Mesenteric fat pad (tissue), 1 donor: ENCODE data around the gene SLC25A42. TPM values are rescaled to one million over a fixed set of nuclear protein-coding genes. Genes with fewer than 3 reads are reported as not detected.
"Not testable (repeated sequence)": the region's sequence is repeated elsewhere in the genome, so short reads cannot be mapped to it uniquely, and the experiment has no call there.

Experiments
- DNase-seq: peaks from one replicate; pipeline ENCODE4 v3.0.0-alpha.2; 2020; ENCODE audit warnings: low spot score
- total RNA-seq: library from RNA; stranded (reverse); fragmentation: NEBNext Ultra II Directional; extraction: Animal tissue kit (Norgen Biotek cat#: 25700); gene quantifications from one replicate; pipeline ENCODE4 v1.2.1, GENCODE V29; 2021
- donor health status: DM: yes; HTN: yes; CAD: no.

The SLC25A42 gene
- total RNA-seq, 1 donor from 2014 or later: 8.4 TPM

GRCh38 chr19:19102566-19102965, 38.8 kb downstream of the SLC25A42 start:
- not testable (repeated sequence) for DNase-seq

GRCh38 chr19:19103167-19103566, 39.4 kb downstream of the SLC25A42 start:
- DNase-seq: no peak

- DNase-seq: no peak
These were observed 41.7 kb downstream of the SLC25A42 start for GRCh38 chr19:19105365-19106055.

GRCh38 chr19:19106056-19106551, 42.3 kb downstream of the SLC25A42 start:
- no peak for DNase-seq

- DNase-seq: not testable (repeated sequence)
These were observed 43.1 kb downstream of the SLC25A42 start for GRCh38 chr19:19106938-19107337.

GRCh38 chr19:19107654-19108053, 43.9 kb downstream of the SLC25A42 start:
- DNase-seq: no peak

- DNase-seq: no peak
These were observed 45.8 kb downstream of the SLC25A42 start for GRCh38 chr19:19109601-19110000.

GRCh38 chr19:19110410-19111135, 46.8 kb downstream of the SLC25A42 start:
- DNase-seq: no peak

- DNase-seq: no peak
These were observed 47.5 kb downstream of the SLC25A42 start for GRCh38 chr19:19111136-19111835.

GRCh38 chr19:19111967-19112580, 48.3 kb downstream of the SLC25A42 start:
- no peak for DNase-seq

- DNase-seq: no peak
These were observed 49.3 kb downstream of the SLC25A42 start for GRCh38 chr19:19113040-19113626.

GRCh38 chr19:19115954-19116353, 52.2 kb downstream of the SLC25A42 start:
- no peak for DNase-seq

GRCh38 chr19:19119325-19120237, 55.8 kb downstream of the SLC25A42 start:
- DNase-seq: no peak

GRCh38 chr19:19120308-19121231, 56.8 kb downstream of the SLC25A42 start:
- DNase-seq: no peak

GRCh38 chr19:19121371-19121770, 57.6 kb downstream of the SLC25A42 start:
- DNase-seq: no peak

GRCh38 chr19:19122902-19123301, 59.1 kb downstream of the SLC25A42 start:
- DNase-seq: no peak

GRCh38 chr19:19123386-19123785, 59.6 kb downstream of the SLC25A42 start:
- DNase-seq: no peak

- no peak for DNase-seq
These were observed 62.3 kb downstream of the SLC25A42 start for GRCh38 chr19:19126102-19126501.

- DNase-seq: no peak
These were observed 68.2 kb downstream of the SLC25A42 start for GRCh38 chr19:19131989-19132388.
